CD4-positive, CD25-positive, alpha-beta regulatory T cell (primary cell): ENCODE measurements around the gene IL1A. TPM values are rescaled to one million over a fixed set of nuclear protein-coding genes. Genes with fewer than 3 reads are reported as not detected.

ENCODE experiments used
- ATAC-seq, 2 donors: fragments of 150-1000 bp; cut with Tn5 transposase; one replicate each; pipeline ENCODE4 v1.10.0; 2021; ENCODE audit warnings: low read depth in 2 of 2, moderate number of reproducible peaks in 2 of 2, moderate library complexity in 1 of 2
- DNase-seq, 3 donors: peaks; one replicate each; pipeline versions ENCODE4 v3.0.0 to v3.0.0-alpha.2; 2012 to 2022; ENCODE audit warnings: mixed read lengths in 1 of 3
- H3K27ac ChIP-seq: one replicate; pipeline ENCODE4 v1.7.0; 2013; ENCODE audit warnings: mild to moderate bottlenecking, low read length; ENCODE audit not compliant: insufficient read depth, poor library complexity, severe bottlenecking
- H3K27me3 ChIP-seq: one replicate; pipeline ENCODE4 v1.7.0; 2013; ENCODE audit warnings: low read length; ENCODE audit not compliant: control insufficient read depth, insufficient read depth
- H3K36me3 ChIP-seq: one replicate; pipeline ENCODE4 v1.7.0; 2013; ENCODE audit warnings: mild to moderate bottlenecking, low read length, moderate library complexity; ENCODE audit not compliant: control insufficient read depth, insufficient read depth
- H3K4me1 ChIP-seq: 2 replicates; pipeline ENCODE4 v1.7.0; 2013; ENCODE audit warnings: mild to moderate bottlenecking, low read length; ENCODE audit not compliant: insufficient read depth, control insufficient read depth, poor library complexity, severe bottlenecking
- H3K4me3 ChIP-seq: one replicate; pipeline ENCODE4 v1.7.0; 2013; ENCODE audit warnings: low read depth, mild to moderate bottlenecking, low read length, moderate library complexity
- H3K9me3 ChIP-seq, 2 experiments: 1 replicate in 1 of 2; 2 replicates in 1 of 2; pipeline ENCODE4 v1.7.0; 2013; ENCODE audit warnings: low read length in 2 of 2, mild to moderate bottlenecking in 1 of 2, moderate library complexity in 1 of 2; ENCODE audit not compliant: control insufficient read depth in 2 of 2
- H3K27ac Mint-ChIP-seq, 3 donors: one replicate each; pipeline ENCODE4 v1.8.0; 2020 to 2022; ENCODE audit warnings: mild to moderate bottlenecking in 3 of 3, mixed read lengths in 3 of 3, moderate library complexity in 2 of 3
- H3K27me3 Mint-ChIP-seq: one replicate; pipeline ENCODE4 v1.8.0; 2022; ENCODE audit warnings: mild to moderate bottlenecking, mixed read lengths
- H3K36me3 Mint-ChIP-seq: one replicate; pipeline ENCODE4 v1.8.0; 2020; ENCODE audit warnings: mixed read lengths
- H3K4me1 Mint-ChIP-seq, 4 donors: one replicate each; pipeline ENCODE4 v1.8.0; 2020 to 2022; ENCODE audit warnings: mixed read lengths in 4 of 4, mild to moderate bottlenecking in 1 of 4
- H3K4me3 Mint-ChIP-seq, 4 donors: one replicate each; pipeline ENCODE4 v1.8.0; 2020 to 2022; ENCODE audit warnings: mild to moderate bottlenecking in 4 of 4, mixed read lengths in 4 of 4, moderate library complexity in 3 of 4
- H3K9me3 Mint-ChIP-seq, 7 donors: one replicate each; pipeline ENCODE4 v1.8.0; 2020 to 2022; ENCODE audit warnings: mixed read lengths in 7 of 7, mild to moderate bottlenecking in 3 of 7, moderate library complexity in 2 of 7
- polyA plus RNA-seq, 4 donors: library from polyadenylated mRNA; unstranded; fragments of 300-500 nt; fragmentation: Illumina TruSeq; gene quantifications; one replicate each; pipeline ENCODE4 v1.2.3, GENCODE V29; 2021
- total RNA-seq: library from RNA; stranded (reverse); gene quantifications from one replicate; pipeline ENCODE4 v1.2.3, GENCODE V29; 2022

Gene IL1A
- total and polyA plus RNA-seq, 5 donors from 2014 or later, result 0.17 TPM; not detected in 4

GRCh38 chr2:112787294-112787693 is 3.0 kb upstream of the IL1A start:
- H3K36me3 ChIP-seq, result no peaks in the 10 kb centered on the region
- no peak overlapping the region for H3K27ac Mint-ChIP-seq
- H3K27me3 Mint-ChIP-seq, result no peaks in the 10 kb centered on the region
- peaks cover 0 to 11% (median 0%) of the 10 kb centered on the region in 4 donors for H3K4me1 Mint-ChIP-seq
- H3K9me3 Mint-ChIP-seq, result peaks cover 0 to 2% (median 0%) of the 10 kb centered on the region in 7 donors
- H3K4me1 ChIP-seq, result no peaks in the 10 kb centered on the region
- no peak overlapping the region for H3K4me3 ChIP-seq
- H3K9me3 ChIP-seq, result no peaks in the 10 kb centered on the region
- H3K27me3 ChIP-seq, result no peaks in the 10 kb centered on the region
- no peak overlapping the region for H3K27ac ChIP-seq
- H3K4me3 Mint-ChIP-seq, result no peak overlapping the region
- ATAC-seq (no peak), DNase-seq (no peak)
- H3K36me3 Mint-ChIP-seq, result no peaks in the 10 kb centered on the region

GRCh38 chr2:112783187-112783714 is 1.0 kb downstream of the IL1A start:
- H3K4me3 ChIP-seq, result no peak overlapping the region
- H3K36me3 ChIP-seq, result no peaks in the 10 kb centered on the region
- Mint-ChIP-seq H3K36me3 (no peaks in the 10 kb centered on the region), H3K9me3 (peaks cover 0 to 2% (median 0%) of the 10 kb centered on the region in 7 donors), H3K27ac (no peak overlapping the region), H3K4me1 (peaks cover 0 to 11% (median under 1%) of the 10 kb centered on the region in 4 donors), H3K27me3 (no peaks in the 10 kb centered on the region), H3K4me3 (no peak overlapping the region)
- H3K9me3 ChIP-seq, result no peaks in the 10 kb centered on the region
- H3K4me1 ChIP-seq, result no peaks in the 10 kb centered on the region
- no peak for DNase-seq
- H3K27ac ChIP-seq, result no peak overlapping the region
- H3K27me3 ChIP-seq, result no peaks in the 10 kb centered on the region
- no peak for ATAC-seq

DNA sequence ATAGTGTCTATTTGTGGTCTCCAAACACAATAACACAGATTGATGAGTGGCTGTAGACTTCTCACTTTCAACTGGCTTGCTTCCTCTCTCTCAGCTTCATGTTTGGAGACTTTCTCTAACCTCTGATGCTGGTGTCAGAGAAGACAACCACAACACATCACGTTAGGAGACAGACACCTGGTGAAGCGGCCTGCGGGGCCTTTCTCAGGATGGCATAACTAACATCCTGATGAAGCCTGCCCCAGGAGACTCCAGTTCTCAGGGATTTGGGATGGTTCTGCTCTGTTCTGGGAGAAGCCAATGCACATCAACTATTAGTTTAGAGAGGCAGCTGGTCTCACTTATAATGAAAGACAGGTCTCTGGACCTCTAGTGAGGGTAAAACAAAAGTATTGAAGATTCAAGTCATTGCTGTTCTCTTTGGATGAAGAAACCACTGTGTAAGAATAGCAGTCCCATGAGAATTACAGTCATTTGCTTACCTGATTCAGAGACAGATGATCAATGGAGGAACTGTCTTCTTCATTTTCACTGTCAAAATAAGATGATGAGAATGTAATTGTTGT is 2.0 kb downstream of the IL1A start:
- H3K27ac ChIP-seq, result no peak overlapping the region
- H3K27me3 Mint-ChIP-seq, result no peaks in the 10 kb centered on the region

DNA sequence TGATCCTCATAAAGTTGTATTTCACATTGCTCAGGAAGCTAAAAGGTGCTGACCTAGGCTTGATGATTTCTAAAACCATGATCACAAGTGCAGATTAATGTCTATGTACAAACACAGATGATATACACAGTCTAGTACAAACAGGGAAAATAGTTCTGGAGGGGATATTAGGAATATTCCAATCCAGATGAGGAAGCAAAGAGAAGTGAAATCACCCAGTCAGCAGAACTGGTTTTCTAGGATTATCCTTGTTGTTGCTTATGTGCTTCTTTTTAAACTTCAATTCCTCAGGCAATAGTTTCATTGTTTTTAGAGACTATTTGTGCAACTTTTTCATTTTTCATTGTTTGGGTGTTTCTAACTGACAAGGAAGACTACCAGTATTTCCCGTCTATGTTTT is 4.7 kb downstream of the IL1A start:
- ATAC-seq (no peak), DNase-seq (no peak)
- Histone ChIP-seq H3K36me3 (no peaks in the 10 kb centered on the region), H3K4me3 (no peak overlapping the region), H3K9me3 (no peaks in the 10 kb centered on the region), H3K27ac (no peak overlapping the region), H3K27me3 (no peaks in the 10 kb centered on the region), H3K4me1 (peaks cover 9% of the 10 kb centered on the region)
- Mint-ChIP-seq H3K4me1 (peaks cover 5 to 21% (median 10%) of the 10 kb centered on the region in 4 donors), H3K27me3 (no peaks in the 10 kb centered on the region), H3K4me3 (no peak overlapping the region), H3K9me3 (peaks cover 0 to 2% (median 0%) of the 10 kb centered on the region in 7 donors), H3K36me3 (no peaks in the 10 kb centered on the region), H3K27ac (no peak overlapping the region)

More for the DNA sequence above, 2.0 kb downstream of the IL1A start:
- Histone ChIP-seq H3K9me3 (no peaks in the 10 kb centered on the region), H3K36me3 (no peaks in the 10 kb centered on the region), H3K4me1 (peaks cover 3% of the 10 kb centered on the region), H3K4me3 (no peak overlapping the region), H3K27me3 (no peaks in the 10 kb centered on the region)
- Mint-ChIP-seq H3K9me3 (peaks cover 0 to 2% (median 0%) of the 10 kb centered on the region in 7 donors), H3K27ac (no peak overlapping the region), H3K4me3 (no peak overlapping the region), H3K4me1 (peaks cover under 1 to 14% (median 4%) of the 10 kb centered on the region in 4 donors), H3K36me3 (no peaks in the 10 kb centered on the region)
- ATAC-seq, result no peak
- no peak for DNase-seq

DNA sequence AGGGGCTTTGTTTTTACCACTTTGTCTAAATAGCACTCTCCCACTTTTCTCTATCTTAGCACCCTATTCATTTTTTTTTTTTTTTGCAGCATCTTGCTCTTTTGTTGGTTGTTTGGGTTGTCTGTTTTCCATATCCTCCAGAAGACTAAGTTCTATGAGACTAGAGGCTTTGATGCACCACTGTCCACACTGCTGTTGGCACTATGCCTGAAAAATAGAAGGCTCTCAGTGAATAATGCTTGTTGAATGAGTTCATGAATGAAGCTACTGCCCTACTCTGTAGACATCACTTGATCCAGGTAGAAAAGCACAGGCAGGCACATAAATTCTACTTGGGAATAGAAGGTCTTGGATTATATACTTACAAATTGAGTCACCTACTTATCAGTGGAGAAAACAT is 7.3 kb downstream of the IL1A start:
- no peaks in the 10 kb centered on the region for H3K27me3 Mint-ChIP-seq
- H3K27ac Mint-ChIP-seq, result peak overlapping the region in 1 of 3 donors; percentile 9
- no peak for DNase-seq
- peaks cover 0 to 2% (median 0%) of the 10 kb centered on the region in 7 donors for H3K9me3 Mint-ChIP-seq
- H3K36me3 Mint-ChIP-seq, result no peaks in the 10 kb centered on the region
- no peak overlapping the region for H3K27ac ChIP-seq
- H3K4me1 Mint-ChIP-seq, result peaks cover 5 to 10% (median 9%) of the 10 kb centered on the region in 4 donors
- no peak for ATAC-seq
- no peak overlapping the region for H3K4me3 ChIP-seq
- no peaks in the 10 kb centered on the region for H3K27me3 ChIP-seq
- peaks cover 9% of the 10 kb centered on the region for H3K4me1 ChIP-seq
- no peak overlapping the region for H3K4me3 Mint-ChIP-seq
- H3K9me3 ChIP-seq, result no peaks in the 10 kb centered on the region
- H3K36me3 ChIP-seq, result no peaks in the 10 kb centered on the region

- Histone ChIP-seq H3K36me3 (no peaks in the 10 kb centered on the region), H3K4me3 (no peak overlapping the region), H3K27me3 (no peaks in the 10 kb centered on the region), H3K4me1 (peaks cover 9% of the 10 kb centered on the region), H3K27ac (no peak overlapping the region), H3K9me3 (no peaks in the 10 kb centered on the region)
- H3K4me1 Mint-ChIP-seq, result peaks cover 5 to 10% (median 9%) of the 10 kb centered on the region in 4 donors
- no peak for ATAC-seq
- H3K36me3 Mint-ChIP-seq, result no peaks in the 10 kb centered on the region
- H3K27ac Mint-ChIP-seq, result no peak overlapping the region
- no peaks in the 10 kb centered on the region for H3K27me3 Mint-ChIP-seq
- no peak overlapping the region for H3K4me3 Mint-ChIP-seq
- peaks cover 0 to 2% (median 0%) of the 10 kb centered on the region in 7 donors for H3K9me3 Mint-ChIP-seq
- no peak for DNase-seq
Observed at GRCh38 chr2:112776113-112776512, 8.2 kb downstream of the IL1A start.

- peaks cover 9% of the 10 kb centered on the region for H3K4me1 ChIP-seq
- no peaks in the 10 kb centered on the region for H3K9me3 ChIP-seq
- Mint-ChIP-seq H3K9me3 (peaks cover 0 to 2% (median 0%) of the 10 kb centered on the region in 7 donors), H3K4me1 (peaks cover 5 to 10% (median 9%) of the 10 kb centered on the region in 4 donors), H3K36me3 (no peaks in the 10 kb centered on the region), H3K4me3 (no peak overlapping the region), H3K27me3 (no peaks in the 10 kb centered on the region), H3K27ac (peak overlapping the region in 1 of 3 donors; percentile 63)
- no peaks in the 10 kb centered on the region for H3K36me3 ChIP-seq
- ATAC-seq, result no peak
- DNase-seq, result no peak
- H3K27me3 ChIP-seq, result no peaks in the 10 kb centered on the region
- no peak overlapping the region for H3K4me3 ChIP-seq
- H3K27ac ChIP-seq, result no peak overlapping the region
Observed at GRCh38 chr2:112774536-112775285, 9.6 kb downstream of the IL1A start.
